H1 (cell line): ENCODE measurements around the gene MIPEP. TPM values are rescaled to one million over a fixed set of nuclear protein-coding genes. Genes with fewer than 3 reads are reported as not detected.

Experiments
- CBX5 ChIP-seq: fragments of 300-800, 300-1000 bp; sonication (generic); IDR thresholded peaks from 2 replicates; pipeline ENCODE4 v1.7.1; 2016; ENCODE audit warnings: antibody characterized with exemption, low read length, low read depth
- CTBP2 ChIP-seq: IDR thresholded peaks from 2 replicates; pipeline ENCODE4 v1.7.0; 2011; ENCODE audit warnings: borderline replicate concordance, mild to moderate bottlenecking, moderate library complexity, mixed read lengths, low read length; ENCODE audit not compliant: insufficient read depth, insufficient read length
- HDAC2 ChIP-seq, 2 experiments: fragments of 300-600 bp in 1 of 2; sonication (generic) in 1 of 2; IDR thresholded peaks; 2 replicates each; pipeline ENCODE4 v1.6.1; 2011 to 2012; ENCODE audit warnings: low read depth in 2 of 2, low read length in 2 of 2, mild to moderate bottlenecking in 2 of 2, moderate library complexity in 2 of 2, borderline replicate concordance in 1 of 2, inconsistent platforms in 1 of 2
- POLR2A ChIP-seq, 2 experiments: IDR thresholded peaks; 1 replicate in 1 of 2; 2 replicates in 1 of 2; pipeline ENCODE4 v1.6.1; 2011; ENCODE audit warnings: low read depth in 2 of 2, low read length in 2 of 2, mild to moderate bottlenecking in 2 of 2; ENCODE audit errors: control extremely low read depth in 1 of 2
- POU5F1 ChIP-seq: IDR thresholded peaks from 2 replicates; pipeline ENCODE4 v1.6.1; 2011; ENCODE audit warnings: low read depth, mild to moderate bottlenecking, low read length, moderate library complexity
- RXRA ChIP-seq: IDR thresholded peaks from 2 replicates; pipeline ENCODE4 v1.6.1; 2011; ENCODE audit warnings: low read depth, mild to moderate bottlenecking, low read length, moderate library complexity; ENCODE audit not compliant: insufficient read depth
- polyA plus RNA-seq, 7 experiments: library from polyadenylated mRNA; depleted of rRNA in 3 of 7; stranded (reverse) in 5 of 7; unstranded in 2 of 7; fragments of >200 nt in 5 of 7; fragments of 200-250 nt in 2 of 7; gene quantifications; 1 replicate in 5 of 7; 2 replicates in 1 of 7; 4 replicates in 1 of 7; pipeline versions ENCODE4 v1.2.1 to v1.2.3, GENCODE V29; 2011 to 2013; ENCODE audit warnings: missing spikeins in 2 of 7, mixed read lengths in 2 of 7
- total RNA-seq: library from RNA; stranded (reverse); fragmentation: NEBNext Ultra II Directional; extraction: Animal tissue kit (Norgen Biotek cat#: 25700); gene quantifications from 2 replicates; pipeline ENCODE4 v1.2.1, GENCODE V29; 2021

MIPEP gene
- total and polyA plus RNA-seq, 2 of the 8 experiments (the other 6 are each of a cell fraction or from before 2014, with no cell fraction given): 24.0 to 24.2 TPM

GRCh38 chr13:23703246-23703860, 185.8 kb downstream of the MIPEP start (continued):
- TF ChIP-seq POU5F1 (no peak), CTBP2 (no peak), HDAC2 (IDR thresholded peaks at IDR 0.05; ENCODE audit: borderline replicate concordance in 1 of 2, low read depth in 2 of 2, low read length in 2 of 2) (no peak), CBX5 (no peak), RXRA (no peak), POLR2A (IDR thresholded peaks at IDR 0.05; ENCODE audit: control extremely low read depth in 1 of 2, low read depth in 2 of 2, low read length in 2 of 2) (no peak)
